ENCODE measurements around the gene LRRC38. TPM values are rescaled to one million over a fixed set of nuclear protein-coding genes. Genes with fewer than 3 reads are reported as not detected.

Gene LRRC38
- total and polyA plus RNA-seq, 8 donors = 0.30 to 0.37 TPM; not detected in 6

DNA sequence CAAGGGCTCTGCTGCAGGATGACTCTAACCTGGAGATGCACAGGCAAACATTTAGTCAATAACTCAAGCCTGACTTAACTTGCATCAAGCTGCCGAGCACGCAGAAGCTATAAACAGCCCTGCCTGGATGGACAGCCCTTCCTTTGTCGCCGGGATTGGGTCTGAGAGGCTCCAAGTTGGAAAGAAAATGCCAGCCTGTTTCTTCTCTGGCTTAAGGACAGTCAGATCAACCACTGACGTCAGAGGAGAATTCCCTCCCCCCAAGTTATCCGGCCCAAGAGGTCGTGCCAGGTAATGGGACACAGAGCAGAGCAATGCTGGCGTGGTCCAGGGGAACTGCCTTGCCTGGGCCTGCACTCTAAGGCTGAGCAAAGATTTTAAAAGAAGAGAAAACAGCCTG is 27.1 kb upstream of the LRRC38 start:
- peaks cover 0 to 20% (median 7%) of the 10 kb centered on the region in 4 donors for H3K4me1 ChIP-seq
- TF ChIP-seq, protein P1, sequence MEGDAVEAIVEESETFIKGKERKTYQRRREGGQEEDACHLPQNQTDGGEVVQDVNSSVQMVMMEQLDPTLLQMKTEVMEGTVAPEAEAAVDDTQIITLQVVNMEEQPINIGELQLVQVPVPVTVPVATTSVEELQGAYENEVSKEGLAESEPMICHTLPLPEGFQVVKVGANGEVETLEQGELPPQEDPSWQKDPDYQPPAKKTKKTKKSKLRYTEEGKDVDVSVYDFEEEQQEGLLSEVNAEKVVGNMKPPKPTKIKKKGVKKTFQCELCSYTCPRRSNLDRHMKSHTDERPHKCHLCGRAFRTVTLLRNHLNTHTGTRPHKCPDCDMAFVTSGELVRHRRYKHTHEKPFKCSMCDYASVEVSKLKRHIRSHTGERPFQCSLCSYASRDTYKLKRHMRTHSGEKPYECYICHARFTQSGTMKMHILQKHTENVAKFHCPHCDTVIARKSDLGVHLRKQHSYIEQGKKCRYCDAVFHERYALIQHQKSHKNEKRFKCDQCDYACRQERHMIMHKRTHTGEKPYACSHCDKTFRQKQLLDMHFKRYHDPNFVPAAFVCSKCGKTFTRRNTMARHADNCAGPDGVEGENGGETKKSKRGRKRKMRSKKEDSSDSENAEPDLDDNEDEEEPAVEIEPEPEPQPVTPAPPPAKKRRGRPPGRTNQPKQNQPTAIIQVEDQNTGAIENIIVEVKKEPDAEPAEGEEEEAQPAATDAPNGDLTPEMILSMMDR (IDR thresholded peaks at IDR 0.05) = no peak
- TF ChIP-seq POLR2A (IDR thresholded peaks at IDR 0.05) (no peak), EP300 (IDR thresholded peaks at IDR 0.05) (peak; percentile 82), POLR2AphosphoS5 (IDR thresholded peaks at IDR 0.05) (peak in 1 of 3 donors; percentile 76)
- no peaks in the 10 kb centered on the region for H3K9me3 ChIP-seq
- H3K27ac ChIP-seq = peak overlapping the region in 2 of 5 donors; percentile 61 to 83
- DNase-seq = peak in 1 of 2 donors; percentile 14
- no peak overlapping the region for H3K4me3 ChIP-seq
- intact Hi-C loops (cut with DNase I; ENCODE audit: low total_unique reads) = no loop called here
- 40 to 68% (median 63%) methylated on average over 8 of the region's 8 CpGs for WGBS, 5 donors
- H3K27me3 ChIP-seq = peaks cover 0 to 11% (median 0%) of the 10 kb centered on the region in 3 donors
- no peaks in the 10 kb centered on the region for H3K36me3 ChIP-seq

- Histone ChIP-seq H3K27ac (no peak overlapping the region), H3K4me1 (peaks cover 0 to 20% (median 7%) of the 10 kb centered on the region in 4 donors), H3K4me3 (no peak overlapping the region), H3K27me3 (peaks cover 0 to 11% (median 0%) of the 10 kb centered on the region in 3 donors), H3K36me3 (no peaks in the 10 kb centered on the region), H3K9me3 (no peaks in the 10 kb centered on the region)
- TF ChIP-seq EP300 (IDR thresholded peaks at IDR 0.05) (no peak), POLR2AphosphoS5 (IDR thresholded peaks at IDR 0.05) (no peak), POLR2A (IDR thresholded peaks at IDR 0.05) (no peak)
- TF ChIP-seq, protein P1 (IDR thresholded peaks at IDR 0.05) = no peak
- no peak for DNase-seq
- 87 to 100% (median 93%) methylated on average over 2 of the region's 2 CpGs for WGBS, 5 donors
- intact Hi-C loops (cut with DNase I; ENCODE audit: low total_unique reads) = no loop called here
Observed at GRCh38 chr1:13539683-13540082, 25.9 kb upstream of the LRRC38 start.

- 86 to 100% (median 89%) methylated on average over 2 of the region's 2 CpGs for WGBS, 5 donors
- H3K4me1 ChIP-seq = peaks cover 0 to 14% (median 7%) of the 10 kb centered on the region in 4 donors
Observed at GRCh38 chr1:13538832-13539231, 25.0 kb upstream of the LRRC38 start.

GRCh38 chr1:13536571-13536970 is 22.8 kb upstream of the LRRC38 start:
- no peaks in the 10 kb centered on the region for H3K36me3 ChIP-seq
- no peak overlapping the region for H3K4me3 ChIP-seq
- peaks cover 0 to 7% (median 2%) of the 10 kb centered on the region in 4 donors for H3K4me1 ChIP-seq
- H3K27me3 ChIP-seq = peaks cover 0 to 7% (median 0%) of the 10 kb centered on the region in 3 donors
- H3K9me3 ChIP-seq = no peaks in the 10 kb centered on the region
- no peak for TF ChIP-seq POLR2A (IDR thresholded peaks at IDR 0.05)
- TF ChIP-seq EP300 (IDR thresholded peaks at IDR 0.05) = no peak
- TF ChIP-seq, protein P1 (IDR thresholded peaks at IDR 0.05) = no peak
- no peak for TF ChIP-seq POLR2AphosphoS5 (IDR thresholded peaks at IDR 0.05)
- intact Hi-C loops (cut with DNase I; ENCODE audit: low total_unique reads) = no loop called here
- H3K27ac ChIP-seq = no peak overlapping the region
- peak in 1 of 2 donors; percentile 20 for DNase-seq
- WGBS, 5 donors = 58 to 91% (median 83%) methylated on average over 4 of the region's 4 CpGs

More at GRCh38 chr1:13538832-13539231, 25.0 kb upstream of the LRRC38 start:
- Histone ChIP-seq H3K36me3 (no peaks in the 10 kb centered on the region), H3K27me3 (peaks cover 0 to 11% (median 0%) of the 10 kb centered on the region in 3 donors), H3K4me3 (no peak overlapping the region), H3K9me3 (no peaks in the 10 kb centered on the region), H3K27ac (no peak overlapping the region)
- intact Hi-C loops (cut with DNase I; ENCODE audit: low total_unique reads) = no loop called here
- TF ChIP-seq EP300 (IDR thresholded peaks at IDR 0.05) (no peak), POLR2A (IDR thresholded peaks at IDR 0.05) (no peak), POLR2AphosphoS5 (IDR thresholded peaks at IDR 0.05) (no peak)
- TF ChIP-seq, protein P1 (IDR thresholded peaks at IDR 0.05) = no peak
- no peak for DNase-seq
